Measurements from ENCODE around the gene PDE1C.

DNA sequence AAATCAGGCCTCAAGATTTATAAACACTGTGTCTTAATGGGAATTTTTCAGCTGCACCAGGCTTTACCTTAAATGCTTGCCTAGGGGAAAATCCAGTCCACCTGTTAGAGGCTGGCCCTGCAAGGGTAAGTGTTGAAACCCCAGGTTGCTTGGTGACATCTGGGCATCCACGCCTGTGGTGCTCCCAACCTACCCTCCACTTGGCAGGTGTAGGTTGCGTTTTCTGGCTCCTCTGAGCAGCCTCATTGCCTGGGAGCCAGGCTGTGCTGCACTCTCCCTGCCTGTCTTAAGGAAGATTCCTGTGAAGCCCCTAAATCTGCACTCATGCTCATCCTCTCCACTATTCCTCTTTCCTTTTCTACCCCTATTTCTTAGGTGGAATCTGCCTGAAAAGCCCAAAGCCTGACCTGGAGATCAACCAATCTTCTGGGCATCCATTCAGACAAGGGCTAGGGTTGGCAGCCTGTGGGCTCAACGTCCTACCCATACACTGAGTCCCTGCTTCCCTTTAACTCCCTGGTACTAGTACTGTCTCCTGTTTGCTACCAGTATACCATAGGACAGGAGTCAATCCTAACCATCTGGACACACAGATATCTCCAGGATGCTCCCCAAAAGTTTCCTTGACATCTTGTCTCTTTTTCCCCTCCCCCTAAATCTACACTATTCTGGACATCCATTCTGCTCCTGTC is 150.4 kb downstream of the PDE1C start:
- TF ChIP-seq CTCF (conservative IDR thresholded peaks at IDR 0.05; ENCODE audit: low read depth, low read length) (no peak), EZH2 (IDR thresholded peaks at IDR 0.05; ENCODE audit: borderline replicate concordance, low read depth, low read length, poor library complexity, severe bottlenecking) (no peak)

Data from A673 (cell line).